ENCODE data around the gene DPP6. TPM values are rescaled to one million over a fixed set of nuclear protein-coding genes. Genes with fewer than 3 reads are reported as not detected.

Gene DPP6
- total RNA-seq, 2 experiments from 2014 or later, result not detected

DNA sequence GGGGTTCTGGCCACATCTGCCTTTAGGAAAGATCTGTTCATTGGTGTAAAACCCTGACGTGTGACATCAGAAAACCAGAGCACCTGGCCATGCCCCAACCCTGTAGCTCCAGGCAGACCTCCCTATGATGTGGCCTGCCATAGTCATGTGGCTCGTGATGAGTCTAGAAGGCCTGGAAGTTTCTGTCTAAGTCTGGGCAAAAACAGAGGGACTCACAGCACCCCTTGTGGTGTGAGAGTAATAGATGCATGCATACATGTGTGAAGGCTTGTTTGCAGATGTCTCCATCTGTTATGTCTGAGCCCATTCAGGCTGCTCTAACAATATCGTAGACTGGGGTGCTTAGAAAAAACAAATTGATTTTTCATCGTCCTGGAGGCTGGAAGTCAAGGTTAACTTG is 641.5 kb downstream of the DPP6 start:
- DNase-seq (ENCODE audit: low spot score), result no peak
- TF ChIP-seq, protein P1, sequence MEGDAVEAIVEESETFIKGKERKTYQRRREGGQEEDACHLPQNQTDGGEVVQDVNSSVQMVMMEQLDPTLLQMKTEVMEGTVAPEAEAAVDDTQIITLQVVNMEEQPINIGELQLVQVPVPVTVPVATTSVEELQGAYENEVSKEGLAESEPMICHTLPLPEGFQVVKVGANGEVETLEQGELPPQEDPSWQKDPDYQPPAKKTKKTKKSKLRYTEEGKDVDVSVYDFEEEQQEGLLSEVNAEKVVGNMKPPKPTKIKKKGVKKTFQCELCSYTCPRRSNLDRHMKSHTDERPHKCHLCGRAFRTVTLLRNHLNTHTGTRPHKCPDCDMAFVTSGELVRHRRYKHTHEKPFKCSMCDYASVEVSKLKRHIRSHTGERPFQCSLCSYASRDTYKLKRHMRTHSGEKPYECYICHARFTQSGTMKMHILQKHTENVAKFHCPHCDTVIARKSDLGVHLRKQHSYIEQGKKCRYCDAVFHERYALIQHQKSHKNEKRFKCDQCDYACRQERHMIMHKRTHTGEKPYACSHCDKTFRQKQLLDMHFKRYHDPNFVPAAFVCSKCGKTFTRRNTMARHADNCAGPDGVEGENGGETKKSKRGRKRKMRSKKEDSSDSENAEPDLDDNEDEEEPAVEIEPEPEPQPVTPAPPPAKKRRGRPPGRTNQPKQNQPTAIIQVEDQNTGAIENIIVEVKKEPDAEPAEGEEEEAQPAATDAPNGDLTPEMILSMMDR (conservative IDR thresholded peaks at IDR 0.05; ENCODE audit: low read length), result no peak
- no peaks in the 10 kb centered on the region for H3K9me3 ChIP-seq (ENCODE audit: low read length)
- intact Hi-C loops (cut with micrococcal nuclease; ENCODE audit: unreplicated experiment), result no loop called here
- no peaks in the 10 kb centered on the region for H3K79me2 ChIP-seq (ENCODE audit: insufficient read depth, low read depth, low read length)
- no peaks in the 10 kb centered on the region for H3K4me1 ChIP-seq (ENCODE audit: insufficient read depth, low read length, poor library complexity, severe bottlenecking)
- H3K9me2 ChIP-seq (ENCODE audit: insufficient read depth, low read length), result no peaks in the 10 kb centered on the region
- no peak overlapping the region for H3K4me2 ChIP-seq (ENCODE audit: low read length)
- H3K36me3 ChIP-seq (ENCODE audit: insufficient read depth, low read length), result no peaks in the 10 kb centered on the region
- H4K20me1 ChIP-seq (ENCODE audit: insufficient read depth, low read length), result no peaks in the 10 kb centered on the region
- ChIA-PET POLR2A (no interaction called here), CTCF (ENCODE audit: unreplicated experiment) (no interaction called here)
- no peak overlapping the region for H3K27ac ChIP-seq (ENCODE audit: low read depth, low read length, poor library complexity, severe bottlenecking)
- no peak overlapping the region for H3K4me3 ChIP-seq (ENCODE audit: low read depth, low read length, poor library complexity, severe bottlenecking)
- BruUV-seq (replicated peaks), result no TSS peak
- no peak overlapping the region for H2AFZ ChIP-seq (ENCODE audit: low read length)

DNA sequence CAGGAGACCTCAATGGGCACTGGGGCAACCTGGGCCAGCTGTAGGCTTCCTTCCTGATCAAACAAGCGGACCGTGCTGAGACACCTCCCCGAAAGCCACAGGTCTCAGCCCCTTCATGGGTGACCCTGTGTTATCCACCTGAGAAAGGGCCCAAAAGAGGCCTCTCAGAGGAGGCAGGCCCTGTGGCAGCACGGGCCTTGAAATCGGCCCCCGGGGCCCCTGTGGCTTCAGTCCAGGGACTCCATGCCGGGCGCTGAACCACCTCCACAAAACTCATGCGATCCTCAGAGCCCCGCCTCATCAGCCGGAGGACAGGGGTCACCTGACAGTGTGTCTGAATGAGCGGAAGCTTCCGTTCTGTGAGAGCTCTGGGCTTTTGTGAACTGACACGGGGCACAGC is 643.6 kb downstream of the DPP6 start:
- ChIA-PET CTCF (ENCODE audit: unreplicated experiment) (no interaction called here), POLR2A (no interaction called here)
- no peak overlapping the region for H3K4me2 ChIP-seq (ENCODE audit: low read length)
- no TSS peak for BruUV-seq (replicated peaks)
- no peaks in the 10 kb centered on the region for H3K9me3 ChIP-seq (ENCODE audit: low read length)
- no peaks in the 10 kb centered on the region for H3K9me2 ChIP-seq (ENCODE audit: insufficient read depth, low read length)
- no peak overlapping the region for H2AFZ ChIP-seq (ENCODE audit: low read length)
- H3K27ac ChIP-seq (ENCODE audit: low read depth, low read length, poor library complexity, severe bottlenecking), result no peak overlapping the region
- no peak for DNase-seq (ENCODE audit: low spot score)
- TF ChIP-seq EZH2phosphoT487 (IDR thresholded peaks at IDR 0.05; ENCODE audit: borderline replicate concordance, low read depth, low read length), result no peak
- TF ChIP-seq, protein P1 (conservative IDR thresholded peaks at IDR 0.05; ENCODE audit: low read length), result no peak
- H4K20me1 ChIP-seq (ENCODE audit: insufficient read depth, low read length), result no peaks in the 10 kb centered on the region
- no peaks in the 10 kb centered on the region for H3K79me2 ChIP-seq (ENCODE audit: insufficient read depth, low read depth, low read length)
- H3K4me1 ChIP-seq (ENCODE audit: insufficient read depth, low read length, poor library complexity, severe bottlenecking), result no peaks in the 10 kb centered on the region
- H3K36me3 ChIP-seq (ENCODE audit: insufficient read depth, low read length), result no peaks in the 10 kb centered on the region
- intact Hi-C loops (cut with micrococcal nuclease; ENCODE audit: unreplicated experiment), result no loop called here
- no peak overlapping the region for H3K4me3 ChIP-seq (ENCODE audit: low read depth, low read length, poor library complexity, severe bottlenecking)

DNA sequence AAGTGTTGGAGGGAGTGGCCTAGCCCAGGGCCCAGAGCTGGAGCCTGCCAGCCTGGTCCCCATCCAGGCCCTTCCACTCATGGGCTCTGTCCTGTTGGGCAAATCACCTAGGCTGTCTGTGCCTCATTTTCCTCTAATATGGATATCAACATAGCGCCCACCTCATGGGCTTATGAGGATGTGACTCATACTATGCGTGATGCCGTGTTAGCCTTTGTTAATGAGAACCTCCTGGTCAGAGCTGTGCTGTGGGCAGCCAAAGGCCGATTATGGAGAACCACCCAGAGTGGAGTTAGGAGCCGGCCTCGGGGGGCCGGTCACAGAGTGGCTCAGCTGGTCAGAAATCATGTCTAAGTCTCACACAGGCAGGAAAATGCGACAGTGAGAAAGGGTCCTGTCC is 644.4 kb downstream of the DPP6 start:
- TF ChIP-seq EZH2phosphoT487 (IDR thresholded peaks at IDR 0.05; ENCODE audit: borderline replicate concordance, low read depth, low read length), result no peak
- TF ChIP-seq, protein P1 (conservative IDR thresholded peaks at IDR 0.05; ENCODE audit: low read length), result no peak
- CTCF ChIA-PET (ENCODE audit: unreplicated experiment), result no interaction called here
- no TSS peak for BruUV-seq (replicated peaks)

More for the DNA sequence above, 644.4 kb downstream of the DPP6 start:
- no peak for DNase-seq (ENCODE audit: low spot score)
- no peak overlapping the region for H2AFZ ChIP-seq (ENCODE audit: low read length)
- no peaks in the 10 kb centered on the region for H4K20me1 ChIP-seq (ENCODE audit: insufficient read depth, low read length)
- no peaks in the 10 kb centered on the region for H3K79me2 ChIP-seq (ENCODE audit: insufficient read depth, low read depth, low read length)
- no peak overlapping the region for H3K4me3 ChIP-seq (ENCODE audit: low read depth, low read length, poor library complexity, severe bottlenecking)
- H3K9me2 ChIP-seq (ENCODE audit: insufficient read depth, low read length), result no peaks in the 10 kb centered on the region
- no peaks in the 10 kb centered on the region for H3K4me1 ChIP-seq (ENCODE audit: insufficient read depth, low read length, poor library complexity, severe bottlenecking)
- H3K36me3 ChIP-seq (ENCODE audit: insufficient read depth, low read length), result no peaks in the 10 kb centered on the region
- POLR2A ChIA-PET, result no interaction called here
- intact Hi-C loops (cut with micrococcal nuclease; ENCODE audit: unreplicated experiment), result no loop called here
- no peaks in the 10 kb centered on the region for H3K9me3 ChIP-seq (ENCODE audit: low read length)
- H3K4me2 ChIP-seq (ENCODE audit: low read length), result no peak overlapping the region
- no peak overlapping the region for H3K27ac ChIP-seq (ENCODE audit: low read depth, low read length, poor library complexity, severe bottlenecking)
